ENCODE measurements around the gene RNF4. TPM values are rescaled to one million over a fixed set of nuclear protein-coding genes. Genes with fewer than 3 reads are reported as not detected.

Gene RNF4
- total and polyA plus RNA-seq, 2 donors (not counting 1 experiment from before 2014, with no cell fraction given) = 45.6 to 72.4 TPM

DNA sequence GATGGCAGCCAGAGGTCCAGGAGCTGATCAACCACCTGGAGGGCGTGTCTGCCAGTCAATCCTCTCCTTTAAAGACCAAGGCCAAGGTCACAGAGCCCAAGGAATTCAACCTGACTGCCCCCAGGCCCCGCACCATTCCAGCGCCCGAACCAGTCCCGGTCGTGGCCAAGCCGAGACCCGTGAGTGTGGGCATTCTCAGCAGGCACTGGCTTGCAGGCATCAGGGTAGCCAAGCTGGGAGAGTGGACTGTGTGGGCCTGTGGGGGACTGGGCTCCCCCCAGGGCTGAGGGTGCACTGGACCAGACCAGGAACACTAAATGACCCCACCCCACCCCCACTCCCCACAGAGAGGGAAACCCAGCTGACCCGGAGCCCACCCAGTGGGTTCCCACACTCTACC, 23.8 kb upstream of the RNF4 start:
- no peaks in the 10 kb centered on the region for H3K4me1 ChIP-seq (ENCODE audit: control insufficient read depth, extremely low read depth, insufficient read depth, low read length)
- H3K79me2 ChIP-seq (ENCODE audit: control insufficient read depth, insufficient read depth, low read length) = no peaks in the 10 kb centered on the region
- no peak overlapping the region for H3K4me3 ChIP-seq (replicated peaks in 1 of 4; ENCODE audit: control extremely low read depth in 1 of 4, insufficient read depth in 1 of 4, low read depth in 3 of 4, low read length in 4 of 4)
- H3K36me3 ChIP-seq (ENCODE audit: control insufficient read depth, insufficient read depth, low read length) = no peaks in the 10 kb centered on the region
- H2AFZ ChIP-seq (ENCODE audit: low read length) = no peak overlapping the region
- H3K27ac ChIP-seq (ENCODE audit: insufficient read depth, low read length) = no peak overlapping the region
- TF ChIP-seq EZH2 (IDR thresholded peaks at IDR 0.05; ENCODE audit: low read length, missing control alignments) = no peak
- no peak for TF ChIP-seq CTCF (conservative IDR thresholded peaks at IDR 0.05 in 1 of 2, IDR thresholded peaks at IDR 0.05 in 1 of 2; ENCODE audit: low read depth in 1 of 2, low read length in 2 of 2)
- DNase-seq (ENCODE audit: low read depth in 2 of 2) = no peak
- no peaks in the 10 kb centered on the region for H3K9me3 ChIP-seq (ENCODE audit: control insufficient read depth, insufficient read depth, low read depth, low read length)
- H3K4me2 ChIP-seq (ENCODE audit: extremely low read depth, insufficient read depth, low read length) = no peak overlapping the region
- no peaks in the 10 kb centered on the region for H4K20me1 ChIP-seq (ENCODE audit: control insufficient read depth, extremely low read depth, insufficient read depth, low read length)
- peaks cover 5% of the 10 kb centered on the region for H3K27me3 ChIP-seq (ENCODE audit: control insufficient read depth, insufficient read depth, low read length)
- no peak overlapping the region for H3K9ac ChIP-seq (ENCODE audit: insufficient read depth, low read length)

DNA sequence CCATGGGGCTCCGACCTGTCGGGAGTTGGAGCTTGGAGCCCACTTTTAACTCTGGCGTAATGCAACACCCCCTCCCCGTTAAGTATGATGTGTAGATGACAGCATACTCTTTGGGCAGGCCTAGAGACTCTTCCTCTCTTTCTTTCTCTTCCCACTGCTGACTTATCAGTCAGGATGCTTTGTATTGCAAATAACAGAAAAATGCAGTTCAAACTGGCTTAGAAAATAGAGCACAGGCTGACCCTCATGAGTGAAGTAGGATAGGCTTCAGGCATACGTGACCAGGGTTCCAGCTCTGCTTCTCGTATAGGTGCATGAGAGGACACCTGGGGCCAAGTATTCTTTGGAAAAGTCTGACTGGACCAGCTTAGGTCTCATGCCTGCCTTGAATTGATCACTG, 23.3 kb upstream of the RNF4 start:
- H3K27me3 ChIP-seq (ENCODE audit: control insufficient read depth, insufficient read depth, low read length) = peaks cover 5% of the 10 kb centered on the region
- H3K27ac ChIP-seq (ENCODE audit: insufficient read depth, low read length) = no peak overlapping the region
- H3K4me1 ChIP-seq (ENCODE audit: control insufficient read depth, extremely low read depth, insufficient read depth, low read length) = no peaks in the 10 kb centered on the region
- TF ChIP-seq EZH2 (IDR thresholded peaks at IDR 0.05; ENCODE audit: low read length, missing control alignments) (no peak), CTCF (conservative IDR thresholded peaks at IDR 0.05 in 1 of 2, IDR thresholded peaks at IDR 0.05 in 1 of 2; ENCODE audit: low read depth in 1 of 2, low read length in 2 of 2) (no peak)
- no peak overlapping the region for H3K4me3 ChIP-seq (replicated peaks in 1 of 4; ENCODE audit: control extremely low read depth in 1 of 4, insufficient read depth in 1 of 4, low read depth in 3 of 4, low read length in 4 of 4)
- H4K20me1 ChIP-seq (ENCODE audit: control insufficient read depth, extremely low read depth, insufficient read depth, low read length) = no peaks in the 10 kb centered on the region
- H3K4me2 ChIP-seq (ENCODE audit: extremely low read depth, insufficient read depth, low read length) = no peak overlapping the region
- no peak for DNase-seq (ENCODE audit: low read depth in 2 of 2)
- no peaks in the 10 kb centered on the region for H3K36me3 ChIP-seq (ENCODE audit: control insufficient read depth, insufficient read depth, low read length)
- no peak overlapping the region for H3K9ac ChIP-seq (ENCODE audit: insufficient read depth, low read length)
- H2AFZ ChIP-seq (ENCODE audit: low read length) = no peak overlapping the region
- H3K79me2 ChIP-seq (ENCODE audit: control insufficient read depth, insufficient read depth, low read length) = no peaks in the 10 kb centered on the region
- H3K9me3 ChIP-seq (ENCODE audit: control insufficient read depth, insufficient read depth, low read depth, low read length) = no peaks in the 10 kb centered on the region

GRCh38 chr4:2446656-2447564, 22.0 kb upstream of the RNF4 start:
- DNase-seq (ENCODE audit: low read depth in 2 of 2) = no peak
- Histone ChIP-seq H3K4me3 (replicated peaks in 1 of 4; ENCODE audit: control extremely low read depth in 1 of 4, insufficient read depth in 1 of 4, low read depth in 3 of 4, low read length in 4 of 4) (no peak overlapping the region), H3K9ac (ENCODE audit: insufficient read depth, low read length) (no peak overlapping the region), H2AFZ (ENCODE audit: low read length) (no peak overlapping the region), H3K4me2 (ENCODE audit: extremely low read depth, insufficient read depth, low read length) (no peak overlapping the region), H3K36me3 (ENCODE audit: control insufficient read depth, insufficient read depth, low read length) (no peaks in the 10 kb centered on the region), H3K27me3 (ENCODE audit: control insufficient read depth, insufficient read depth, low read length) (peaks cover 5% of the 10 kb centered on the region), H3K27ac (ENCODE audit: insufficient read depth, low read length) (no peak overlapping the region), H3K9me3 (ENCODE audit: control insufficient read depth, insufficient read depth, low read depth, low read length) (no peaks in the 10 kb centered on the region), H3K4me1 (ENCODE audit: control insufficient read depth, extremely low read depth, insufficient read depth, low read length) (no peaks in the 10 kb centered on the region), H4K20me1 (ENCODE audit: control insufficient read depth, extremely low read depth, insufficient read depth, low read length) (no peaks in the 10 kb centered on the region), H3K79me2 (ENCODE audit: control insufficient read depth, insufficient read depth, low read length) (no peaks in the 10 kb centered on the region)
- TF ChIP-seq EZH2 (IDR thresholded peaks at IDR 0.05; ENCODE audit: low read length, missing control alignments) (no peak), CTCF (conservative IDR thresholded peaks at IDR 0.05 in 1 of 2, IDR thresholded peaks at IDR 0.05 in 1 of 2; ENCODE audit: low read depth in 1 of 2, low read length in 2 of 2) (no peak)

Data from fibroblast of lung (primary cell).